Effector CD8-positive, alpha-beta T cell (primary cell): Measurements from ENCODE around the gene VCAN.
"Not testable (repeated sequence)": the region's sequence is repeated elsewhere in the genome, so short reads cannot be mapped to it uniquely, and the experiment has no call there.

Experiments used
- DNase-seq: peaks from one replicate; lab custom pipeline; 2025; lab: John Stamatoyannopoulos, UW
- total RNA-seq, 4 experiments: gene quantifications; one replicate each; lab custom pipeline; 2026; lab: John Stamatoyannopoulos, UW

The VCAN gene
- 0 to 1.4 (median 0.54) reads per million in 4 experiments for total RNA-seq

DNA sequence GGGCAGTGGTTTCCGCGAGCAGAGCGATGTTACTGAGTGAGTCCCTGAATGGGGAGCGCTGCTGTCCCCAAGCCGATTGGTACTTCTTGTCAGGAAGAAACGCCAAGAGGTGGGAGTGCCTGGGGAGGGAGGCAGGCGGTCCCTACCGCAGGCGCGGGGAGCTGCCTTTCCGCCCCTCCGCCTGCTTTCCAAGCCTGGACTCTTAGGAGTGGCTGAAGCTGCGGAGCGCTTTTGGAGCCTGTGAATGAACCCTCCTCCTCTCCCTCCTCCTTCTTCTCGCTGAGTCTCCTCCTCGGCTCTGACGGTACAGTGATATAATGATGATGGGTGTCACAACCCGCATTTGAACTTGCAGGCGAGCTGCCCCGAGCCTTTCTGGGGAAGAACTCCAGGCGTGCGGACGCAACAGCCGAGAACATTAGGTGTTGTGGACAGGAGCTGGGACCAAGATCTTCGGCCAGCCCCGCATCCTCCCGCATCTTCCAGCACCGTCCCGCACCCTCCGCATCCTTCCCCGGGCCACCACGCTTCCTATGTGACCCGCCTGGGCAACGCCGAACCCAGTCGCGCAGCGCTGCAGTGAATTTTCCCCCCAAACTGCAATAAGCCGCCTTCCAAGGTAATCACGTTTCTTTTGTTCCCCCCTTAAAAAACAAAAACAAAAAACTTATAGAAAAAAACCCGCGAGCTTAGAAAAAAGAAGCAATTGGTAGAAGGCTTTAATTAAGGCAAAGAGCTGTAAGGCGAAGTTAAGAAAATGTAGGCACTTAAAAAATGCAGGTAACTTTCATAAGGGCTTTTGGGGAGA is at the start of gene VCAN:
Gene VCAN, plus strand, starts transcription at position 340 of the 808 bp plus-strand sequence. CDS start 11,775 bp downstream, outside the sequence.
- DNase-seq: no peak

DNA sequence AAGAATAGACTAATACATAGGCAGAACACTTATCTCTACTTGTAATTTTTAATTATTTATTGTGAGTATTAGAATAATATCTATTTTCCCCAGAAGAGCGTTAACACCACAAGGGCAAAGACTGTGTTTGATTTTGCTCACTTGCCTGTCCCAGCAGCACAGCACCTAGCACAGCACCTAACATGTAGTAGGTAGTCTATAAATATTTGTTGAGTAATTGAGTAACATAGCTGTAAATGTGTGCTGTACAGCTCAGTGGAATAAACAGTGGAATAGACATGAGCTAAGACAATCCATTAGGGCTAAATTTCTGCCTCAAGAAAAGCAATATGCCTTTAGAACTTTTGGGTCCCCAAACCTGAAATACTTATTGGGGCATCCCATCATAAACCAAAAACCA is 49.3 kb upstream of the VCAN start:
- DNase-seq: no peak

DNA sequence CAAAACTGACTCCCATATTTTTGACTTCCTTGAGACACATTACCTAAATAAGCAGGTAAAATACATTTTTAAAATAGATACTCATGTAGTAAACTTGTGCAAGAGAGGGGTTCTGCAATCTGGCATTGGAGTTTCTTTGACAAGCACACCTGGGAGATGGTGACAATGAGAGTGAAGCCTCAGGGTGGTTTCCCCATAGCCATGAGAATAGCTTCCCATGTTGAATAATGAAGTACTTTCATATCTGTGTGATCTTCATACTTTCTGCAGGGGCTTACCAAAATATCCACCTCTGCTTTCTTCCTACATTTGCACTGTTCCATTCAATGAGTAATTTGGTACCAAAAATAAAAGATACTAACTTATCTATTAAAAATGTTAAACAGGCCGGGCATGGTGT is 44.7 kb upstream of the VCAN start:
- no peak for DNase-seq

DNA sequence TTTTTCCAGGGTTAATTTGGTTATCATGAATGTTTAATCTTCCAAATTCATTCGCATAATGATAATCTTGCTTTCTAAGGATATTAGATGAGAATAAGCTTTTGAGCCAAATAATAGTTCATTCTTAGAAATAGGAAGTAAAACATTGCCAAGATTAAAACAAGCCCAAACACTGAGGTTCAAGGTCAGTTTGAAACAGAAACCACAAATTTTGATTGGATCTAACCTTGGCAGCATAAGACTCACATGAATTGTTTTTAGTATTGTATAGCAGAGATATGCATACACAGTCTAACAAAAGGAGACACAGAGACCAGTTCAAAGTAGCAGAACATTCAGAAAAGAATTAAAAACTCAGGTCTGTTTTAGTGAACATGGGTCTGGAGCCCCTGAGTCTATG is 43.4 kb upstream of the VCAN start:
- no peak for DNase-seq

DNA sequence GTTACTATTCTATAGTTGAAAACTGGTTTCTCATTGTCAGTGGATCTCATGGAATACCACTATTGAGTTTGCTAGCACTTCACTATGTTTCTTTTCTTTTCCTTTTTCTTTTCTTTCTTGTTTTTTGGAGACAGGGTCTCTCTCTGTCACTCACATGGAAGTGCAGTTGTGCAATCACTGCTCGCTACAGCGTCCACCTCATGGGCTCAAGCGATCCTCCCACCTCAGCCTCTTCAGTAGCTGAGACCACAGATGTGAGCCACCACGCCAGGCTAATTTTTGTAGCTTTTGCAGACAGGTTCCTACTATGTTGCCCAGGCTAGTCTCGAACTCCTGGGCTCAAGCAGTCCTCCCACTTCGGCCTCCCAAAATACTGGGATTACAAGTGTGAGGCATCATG is 42.7 kb upstream of the VCAN start:
- DNase-seq: no peak

DNA sequence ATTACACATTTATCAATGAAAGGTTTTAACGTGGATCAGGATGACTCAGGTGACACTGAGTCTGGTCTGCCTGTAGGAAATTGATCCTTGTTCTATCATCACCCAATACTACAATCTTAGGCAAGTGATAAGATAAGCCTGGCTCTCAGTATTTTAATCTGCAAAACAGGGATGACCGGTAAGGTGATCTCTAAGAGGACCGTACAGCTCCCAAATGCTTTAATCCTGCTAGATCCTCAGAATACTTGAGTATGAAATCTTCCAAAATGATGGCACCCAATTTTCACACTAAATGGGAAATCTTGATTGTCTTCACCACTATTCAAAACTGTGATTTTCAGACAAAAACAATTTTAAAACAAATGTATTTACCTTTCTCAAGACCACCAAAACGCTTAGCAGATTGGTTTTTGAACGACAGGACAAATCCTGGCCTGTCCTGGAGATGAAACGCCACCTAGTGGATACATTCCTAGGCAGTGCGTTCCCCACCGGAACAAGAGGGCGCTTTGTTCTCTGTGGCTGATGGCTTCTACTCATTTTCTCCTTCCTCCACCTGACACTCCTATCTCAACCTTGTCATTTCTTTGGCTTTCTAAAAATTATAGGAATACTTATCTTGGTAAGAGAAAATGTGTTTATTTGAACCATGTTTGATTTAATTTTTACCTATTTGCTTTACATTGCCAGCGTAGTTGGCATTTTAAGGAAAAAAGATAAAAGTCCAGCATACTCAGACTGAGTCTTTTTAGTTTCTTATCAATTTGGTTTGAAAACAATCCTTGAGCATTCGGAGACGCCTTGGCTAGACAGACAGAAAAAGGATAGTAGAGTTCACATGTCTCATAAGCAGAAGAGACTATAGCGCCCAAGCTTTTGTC is 41.2 kb upstream of the VCAN start:
- peak; percentile 2 for DNase-seq

DNA sequence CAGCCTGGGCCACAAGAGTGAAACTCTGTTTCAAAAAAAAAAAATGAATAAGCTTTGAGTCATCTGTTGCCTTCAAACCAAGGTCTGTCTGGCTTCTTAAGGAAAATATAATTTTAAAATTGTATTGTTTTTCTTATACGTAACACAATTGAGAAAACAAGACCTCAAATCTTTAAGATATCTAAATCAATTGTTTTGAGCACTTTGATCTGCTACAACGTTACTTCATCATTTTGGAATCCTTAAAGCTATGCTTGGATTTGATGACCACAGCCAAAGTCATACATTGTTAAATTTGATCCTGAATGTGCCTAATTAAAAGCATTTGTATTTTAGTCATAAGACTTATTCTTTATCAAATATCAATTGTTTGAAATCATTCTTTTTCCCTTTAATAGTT is 37.7 kb upstream of the VCAN start:
- no peak for DNase-seq

DNA sequence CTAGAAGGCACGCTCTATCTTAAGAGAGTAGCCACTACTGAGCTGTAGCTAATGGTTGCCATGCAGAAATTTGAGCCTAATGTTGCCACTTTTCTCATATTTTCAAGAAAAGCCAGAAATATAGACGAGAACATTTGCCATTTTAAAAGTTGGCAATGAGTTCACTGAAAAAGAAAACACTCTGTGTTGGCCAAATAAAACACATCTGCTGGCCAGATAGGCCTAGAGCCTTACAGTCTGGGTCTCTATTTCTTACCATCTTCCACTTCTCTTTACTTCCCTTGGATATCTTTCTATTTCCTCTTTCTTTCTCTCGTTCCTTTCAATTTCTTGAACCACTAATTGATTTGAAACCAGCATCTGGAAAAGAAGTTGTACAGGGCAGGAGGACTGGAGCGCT is 36.6 kb upstream of the VCAN start:
- DNase-seq: no peak

DNA sequence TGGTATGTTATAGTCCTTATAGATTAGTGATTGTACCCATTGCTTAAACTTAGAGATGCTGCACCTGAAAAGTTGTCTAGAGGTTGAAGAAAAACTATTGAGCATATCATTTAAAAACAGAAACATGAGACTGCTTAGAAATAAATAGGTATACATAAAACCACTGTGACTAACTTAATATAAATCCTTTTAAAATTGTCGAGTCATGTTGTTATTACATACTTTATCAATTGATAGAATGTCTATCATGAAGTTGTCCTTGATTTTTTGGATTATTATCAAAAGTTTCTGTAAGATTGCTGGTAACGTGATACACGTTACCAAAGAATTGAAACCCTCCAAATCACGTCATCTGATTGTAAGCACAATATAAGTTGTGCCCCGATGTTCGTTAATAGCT is 35.3 kb upstream of the VCAN start:
- no peak for DNase-seq

DNA sequence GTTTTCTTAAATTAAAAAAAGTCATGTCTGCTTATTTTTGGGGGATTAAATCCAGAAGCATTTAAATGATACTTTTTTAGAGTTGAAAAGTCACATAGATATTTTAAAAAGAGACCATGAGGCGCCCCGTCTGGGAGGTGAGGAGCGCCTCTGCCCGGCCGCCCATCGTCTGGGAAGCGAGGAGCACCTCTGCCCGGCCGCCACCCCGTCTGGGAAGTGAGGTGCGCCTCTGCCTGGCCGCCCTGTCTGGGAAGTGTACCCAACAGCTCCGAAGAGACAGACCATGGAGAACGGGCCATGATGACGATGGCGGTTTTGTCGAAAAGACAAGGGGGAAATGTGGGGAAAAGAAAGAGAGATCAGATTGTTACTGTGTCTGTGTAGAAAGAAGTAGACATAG is 33.8 kb upstream of the VCAN start:
- DNase-seq: not testable (repeated sequence)

DNA sequence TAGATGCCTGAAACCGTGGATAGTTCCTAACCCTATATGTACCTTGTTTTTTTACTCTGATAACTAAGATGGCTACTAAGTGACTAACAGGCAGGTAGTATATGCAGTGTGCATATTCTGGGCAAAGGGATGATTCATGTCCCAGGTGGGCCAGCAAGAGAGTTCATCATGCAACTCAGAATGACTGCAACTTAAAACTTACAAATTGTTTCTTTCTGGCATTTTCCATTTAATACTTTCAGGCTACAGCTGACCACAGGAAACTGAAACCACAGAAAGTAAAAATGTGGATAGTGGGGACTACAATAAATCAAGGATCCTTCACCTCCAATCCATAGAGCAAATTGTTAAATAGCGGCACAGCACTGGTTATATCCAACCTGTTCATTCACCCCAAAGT is 30.7 kb upstream of the VCAN start:
- no peak for DNase-seq

DNA sequence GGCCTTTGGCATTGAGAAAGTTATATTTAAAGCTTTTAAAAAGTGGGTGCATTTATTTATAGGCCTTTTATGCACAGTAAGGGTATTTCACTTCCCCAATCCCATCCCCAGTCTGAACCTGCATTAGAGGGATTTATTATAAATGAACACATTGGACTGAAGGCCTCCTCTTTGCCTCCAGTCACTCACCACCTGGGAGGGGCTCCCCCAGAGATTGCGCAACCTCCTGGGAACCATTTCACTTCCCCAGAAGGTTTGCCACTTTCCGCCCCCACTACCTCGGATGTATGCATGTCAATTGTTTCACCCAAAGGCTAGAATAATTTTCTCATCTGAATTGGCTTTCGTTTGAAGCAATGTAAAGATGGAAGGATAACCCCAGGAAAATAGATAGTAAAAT is 29.8 kb upstream of the VCAN start:
- DNase-seq: no peak

DNA sequence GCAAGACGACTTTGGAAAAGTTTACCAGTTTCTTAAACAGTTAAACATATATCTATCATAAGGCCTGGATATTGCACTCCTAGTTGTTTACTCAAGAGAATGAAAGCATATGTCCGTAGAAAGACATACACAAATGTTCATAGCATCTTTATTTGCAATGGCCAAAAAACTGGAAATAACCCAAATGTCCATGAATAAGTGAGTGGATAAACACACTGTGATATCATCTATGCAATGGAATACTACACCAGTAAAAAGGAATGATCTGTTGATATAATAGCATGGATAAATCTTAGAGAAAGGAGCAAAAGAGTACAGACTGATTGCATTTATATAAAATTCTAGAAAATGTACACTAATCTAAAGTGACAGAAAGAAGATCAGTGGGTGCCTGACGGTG is 28.0 kb upstream of the VCAN start:
- no peak for DNase-seq

DNA sequence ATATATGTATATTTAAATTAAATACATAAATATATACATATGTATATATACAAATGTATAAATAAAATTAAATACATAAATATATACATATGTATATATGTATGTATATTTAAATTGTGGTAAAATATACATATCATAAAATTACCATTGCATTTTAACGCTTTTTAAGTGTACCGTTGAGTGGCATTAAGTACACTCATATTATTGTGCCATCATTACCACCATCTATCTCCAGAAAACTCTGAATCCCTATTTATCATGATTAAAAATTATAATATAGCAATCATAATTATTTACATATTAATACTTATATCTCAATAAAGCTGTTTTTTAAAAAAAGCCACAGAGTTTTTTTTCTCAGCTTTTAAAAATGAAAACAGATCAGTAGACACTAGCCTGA is 27.1 kb upstream of the VCAN start:
- DNase-seq: no peak

DNA sequence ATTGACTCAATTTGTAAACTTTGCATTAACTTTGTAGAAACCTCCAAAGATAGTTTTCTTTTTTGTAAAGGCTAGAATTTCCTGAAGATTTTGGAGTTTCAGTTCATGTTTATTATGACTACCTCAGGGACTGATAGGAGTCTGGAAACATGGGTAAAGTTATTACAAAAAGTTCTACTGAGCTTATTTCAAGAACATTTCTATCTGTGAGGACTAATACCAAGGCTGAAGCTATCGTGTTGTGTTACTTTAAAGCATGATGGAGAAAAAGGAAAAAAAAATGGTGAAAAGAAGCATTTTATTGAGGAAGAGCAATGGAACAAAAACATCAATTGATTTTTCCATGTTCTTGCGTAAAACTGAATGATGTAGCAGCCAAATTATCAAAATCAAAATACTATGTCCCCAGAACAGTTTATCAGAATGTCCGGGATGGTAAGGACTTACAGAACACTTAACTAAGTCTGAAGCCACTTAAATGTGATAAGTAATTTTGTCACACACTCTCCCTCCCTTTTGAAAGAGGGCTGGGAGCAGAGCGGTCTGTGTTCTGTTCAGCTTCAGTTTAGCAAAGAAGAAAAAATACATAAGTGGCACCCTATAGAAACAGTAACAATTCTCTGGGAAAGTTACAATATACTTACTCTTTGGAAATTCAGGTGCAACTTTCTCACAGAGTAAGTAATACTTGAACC is 25.1 kb upstream of the VCAN start:
- DNase-seq: no peak

DNA sequence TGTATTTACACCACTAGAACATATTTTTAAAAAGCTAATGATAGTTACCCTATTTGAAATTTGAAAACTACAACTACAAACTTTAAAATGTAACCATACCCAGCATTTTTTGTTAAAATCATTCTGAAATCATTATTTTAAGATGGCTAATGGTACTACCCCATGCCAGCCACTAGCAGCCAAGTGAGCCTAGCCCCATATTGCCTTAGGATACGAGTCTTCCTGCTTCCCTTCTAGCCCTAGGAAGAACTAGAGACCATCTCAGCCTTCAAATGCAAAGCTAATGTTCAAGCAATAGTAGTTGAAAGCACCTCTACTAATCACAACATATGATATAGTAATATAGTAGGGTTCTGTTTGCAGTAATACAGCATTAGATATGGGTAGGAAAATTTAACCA is 24.0 kb upstream of the VCAN start:
- no peak for DNase-seq

DNA sequence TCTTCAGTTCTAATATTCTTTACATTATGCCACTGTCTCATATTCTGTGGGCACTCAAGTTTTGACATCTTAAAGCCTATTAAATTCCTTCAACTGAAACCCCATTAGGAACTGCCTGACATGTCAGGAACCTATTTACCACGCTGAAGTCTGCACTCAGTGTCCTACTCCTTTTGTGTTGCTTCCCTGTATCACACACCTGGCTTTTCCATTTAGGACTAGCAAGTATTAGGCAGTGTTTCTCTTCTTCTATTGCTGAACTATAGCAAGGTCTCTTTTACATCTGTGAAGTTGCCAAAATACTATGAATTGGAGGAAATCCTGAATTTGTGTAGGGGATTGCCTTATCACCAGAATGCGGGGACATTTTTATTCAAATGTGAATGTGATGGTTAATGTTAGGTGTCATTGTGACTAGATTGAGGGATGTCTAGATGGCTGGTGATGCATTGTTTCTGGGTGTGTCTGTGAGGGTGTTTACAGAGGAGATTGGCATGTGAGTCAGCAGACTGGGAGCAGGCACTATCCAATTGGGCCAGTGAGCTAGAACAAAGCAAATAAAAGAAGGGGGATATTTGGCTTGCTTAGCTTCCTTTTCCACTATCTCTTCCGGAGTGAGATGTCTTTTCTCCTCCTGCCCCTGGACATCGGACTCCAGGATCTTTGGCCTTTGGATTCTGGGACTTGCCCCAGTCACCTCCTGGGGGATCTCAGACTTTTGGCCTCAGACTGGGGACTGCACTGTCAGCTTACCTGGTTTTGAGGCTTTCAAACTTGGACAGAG is 21.2 kb upstream of the VCAN start:
- no peak for DNase-seq

DNA sequence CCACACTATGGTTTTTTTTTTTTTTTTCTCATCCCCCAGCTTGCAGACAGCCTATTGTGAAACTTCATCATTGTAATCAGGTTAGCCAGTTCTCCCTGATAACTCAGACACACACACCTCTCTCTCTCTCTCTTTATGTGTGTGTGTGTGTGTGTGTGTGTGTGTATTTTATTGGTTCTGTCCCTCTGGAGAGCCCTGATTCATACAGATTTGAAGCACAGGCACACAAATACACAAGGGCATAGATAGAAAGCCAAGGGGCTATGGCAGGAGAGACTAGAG is 20.6 kb upstream of the VCAN start:
- DNase-seq: no peak

DNA sequence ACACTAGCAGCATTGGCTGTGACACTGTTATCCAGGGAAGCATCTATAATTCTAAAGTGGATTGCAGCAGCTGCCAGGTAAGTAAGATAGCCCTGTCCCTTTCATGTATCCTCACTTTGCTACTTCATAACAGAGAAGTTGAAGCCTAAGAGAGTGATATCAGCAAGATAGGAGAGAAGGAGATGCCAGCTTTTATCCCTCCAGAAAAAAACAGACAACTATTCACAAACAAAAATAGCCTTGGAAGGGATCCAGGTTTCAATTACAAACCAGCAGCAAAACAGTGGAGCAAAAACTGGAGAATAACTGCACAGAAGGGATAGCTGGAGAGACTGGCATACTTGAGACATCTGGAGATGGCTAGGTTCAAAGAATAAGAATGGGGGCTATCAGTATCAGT is 19.6 kb upstream of the VCAN start:
- DNase-seq: no peak

DNA sequence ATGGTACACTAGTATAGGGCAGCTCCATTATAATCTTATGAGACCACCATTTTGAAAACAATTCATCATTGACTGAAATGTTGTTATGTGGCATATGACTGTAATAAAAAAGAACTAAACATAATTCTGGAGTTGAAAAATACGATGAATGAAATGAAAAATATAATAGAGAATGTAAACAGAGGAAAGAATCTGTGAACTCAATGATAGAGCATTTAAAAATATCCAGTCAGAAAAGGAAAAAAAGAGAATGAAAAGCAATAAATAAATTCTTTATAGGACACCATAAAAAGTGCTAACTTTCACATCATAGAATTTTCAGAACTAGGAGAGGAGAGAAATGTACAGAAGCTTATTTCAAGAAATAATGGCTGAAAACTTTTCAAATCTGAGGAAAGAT is 17.6 kb upstream of the VCAN start:
- no peak for DNase-seq

DNA sequence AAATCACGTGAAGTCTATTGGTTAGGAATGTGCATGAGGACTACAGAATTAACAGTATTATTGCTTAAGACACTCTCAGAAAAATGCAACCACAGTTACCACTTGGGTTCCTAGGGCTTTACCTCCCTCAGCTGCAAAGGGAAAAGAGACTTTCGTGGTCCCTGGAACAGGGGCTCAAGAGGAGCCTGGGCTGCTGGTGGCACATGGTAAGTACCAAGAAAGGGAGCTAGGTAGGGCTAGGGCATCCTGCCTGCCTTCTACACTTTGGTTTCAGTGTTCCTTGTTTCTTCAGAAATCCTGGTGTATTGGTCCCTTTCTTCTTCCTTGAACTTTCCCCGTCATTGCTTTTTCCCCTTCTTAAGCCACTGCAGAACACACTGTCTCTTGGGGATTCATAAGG is 7.3 kb upstream of the VCAN start:
- no peak for DNase-seq
